Prostate gland (tissue), 2 donors: Measurements from ENCODE around the gene LETMD1. TPM values are rescaled to one million over a fixed set of nuclear protein-coding genes. Genes with fewer than 3 reads are reported as not detected.
A peak's percentile ranks its signal among the peaks of the same experiment; 100 is the strongest.

Experiments used
- DNase-seq: peaks from one replicate; pipeline ENCODE4 v3.0.0-alpha.2; 2019; ENCODE audit warnings: low spot score
- H3K27ac ChIP-seq, 2 donors: fragments of 200-600 bp; sonication (generic); 2 replicates each; pipeline ENCODE4 v1.5.1; 2017 to 2019
- H3K27me3 ChIP-seq: fragments of 200-600 bp; sonication (generic); replicated peaks from 2 replicates; pipeline ENCODE4 v1.5.1; 2019; ENCODE audit not compliant: insufficient read depth
- H3K36me3 ChIP-seq, 2 donors: fragments of 200-600 bp; sonication (generic); 1 replicate in 1 of 2; 2 replicates in 1 of 2; pipeline versions ENCODE4 v1.5.1 to v1.8.1; 2017 to 2019
- H3K4me1 ChIP-seq: fragments of 200-600 bp; sonication (generic); replicated peaks from 2 replicates; pipeline ENCODE4 v1.5.1; 2019
- H3K4me3 ChIP-seq, 2 donors: fragments of 200-600 bp; sonication (generic); 2 replicates each; pipeline ENCODE4 v1.5.1; 2017 to 2019
- H3K9me3 ChIP-seq: fragments of 200-600 bp; sonication (generic); 2 replicates; pipeline ENCODE4 v1.5.1; 2017
- CTCF ChIP-seq, 4 experiments: fragments of 200-600 bp in 2 of 4; fragments of 450-650 bp in 2 of 4; sonication (generic) in 2 of 4; IDR thresholded peaks; 1 replicate in 3 of 4; 2 replicates in 1 of 4; pipeline ENCODE4 v1.5.1; 2016 to 2019; ENCODE audit warnings: antibody characterized with exemption in 4 of 4, mild to moderate bottlenecking in 2 of 4, moderate library complexity in 2 of 4
- POLR2A ChIP-seq: fragments of 450-650 bp; IDR thresholded peaks from one replicate; pipeline ENCODE4 v1.6.1; 2016; ENCODE audit warnings: antibody characterized with exemption, mild to moderate bottlenecking
- POLR2AphosphoS5 ChIP-seq: sonication (generic); formaldehyde crosslinking; IDR thresholded peaks from one replicate; pipeline ENCODE4 v1.6.1; 2017; ENCODE audit warnings: antibody characterized with exemption
- WGBS: methylation state at CpG from one replicate; pipeline ENCODE4 v1.1.5; 2018; 5-methylcytosine and 5-hydroxymethylcytosine counted together
- intact Hi-C: fragments of 100-400 bp; cut with DNase I; formaldehyde crosslinking; loops from one replicate; pipeline ENCODE4 v1.14.2; 2022
- total RNA-seq, 2 donors: library from RNA; depleted of rRNA; stranded (reverse); fragments of >200 nt; gene quantifications; one replicate each; pipeline ENCODE4 v1.1.0, GENCODE V29; 2016

The LETMD1 gene
- 10 to 100 TPM; 63.3 to 63.6 TPM for total RNA-seq

GRCh38 chr12:51047655-51048540, at the start of gene LETMD1:
LETMD1 (plus strand) TSS chr12:51048327; CDS start chr12:51048357, 30 bp downstream.
- TF ChIP-seq CTCF (IDR thresholded peaks at IDR 0.05), result peak; percentile 69 to 90 (median 90)
- TF ChIP-seq POLR2AphosphoS5, result peak; percentile 97
- peak; percentile 55 for TF ChIP-seq POLR2A
- peak; percentile 96 for DNase-seq
- H3K9me3 ChIP-seq, result no peaks in the 10 kb centered on the region
- H3K36me3 ChIP-seq, result no peaks in the 10 kb centered on the region
- 4% methylated on average over 50 of the region's 51 CpGs for WGBS
- H3K27ac ChIP-seq, result peak within 1 kb of the TSS; percentile 85 to 89
- peaks cover 7% of the 10 kb centered on the region for H3K4me1 ChIP-seq
- H3K27me3 ChIP-seq, result no peaks in the 10 kb centered on the region
- intact Hi-C loops, result loop anchor here (5.0 to 10.0 kb wide), 2 partner anchors 34 to 167 kb away; partner anchors contain the start of genes CSRNP2 and POU6F1
- H3K4me3 ChIP-seq, result peak within 1 kb of the TSS; percentile 66 to 76

GRCh38 chr12:50999093-50999492, 49.0 kb upstream of the LETMD1 start:
- no peak for TF ChIP-seq CTCF (IDR thresholded peaks at IDR 0.05)
- TF ChIP-seq POLR2A, result no peak
- TF ChIP-seq POLR2AphosphoS5, result no peak
- Histone ChIP-seq H3K4me1 (no peaks in the 10 kb centered on the region), H3K27ac (no peak overlapping the region), H3K9me3 (no peaks in the 10 kb centered on the region), H3K27me3 (no peaks in the 10 kb centered on the region), H3K36me3 (no peaks in the 10 kb centered on the region), H3K4me3 (no peak overlapping the region)
- intact Hi-C loops, result no loop called here
- DNase-seq, result no peak
- WGBS, result 81% methylated on average over 4 of the region's 4 CpGs

GRCh38 chr12:51000245-51000644, 47.9 kb upstream of the LETMD1 start:
- Histone ChIP-seq H3K9me3 (no peaks in the 10 kb centered on the region), H3K27me3 (no peaks in the 10 kb centered on the region), H3K27ac (no peak overlapping the region), H3K4me1 (peaks cover 2% of the 10 kb centered on the region), H3K36me3 (no peaks in the 10 kb centered on the region), H3K4me3 (no peak overlapping the region)
- WGBS, result 55% methylated on average over 7 of the region's 7 CpGs
- intact Hi-C loops, result no loop called here
- TF ChIP-seq POLR2A, result no peak
- TF ChIP-seq POLR2AphosphoS5, result no peak
- TF ChIP-seq CTCF (IDR thresholded peaks at IDR 0.05), result no peak
- DNase-seq, result no peak

- 92% methylated on average over 1 of the region's 1 CpG for WGBS
- Histone ChIP-seq H3K4me1 (peaks cover 5% of the 10 kb centered on the region), H3K4me3 (no peak overlapping the region), H3K9me3 (no peaks in the 10 kb centered on the region), H3K27me3 (no peaks in the 10 kb centered on the region), H3K27ac (no peak overlapping the region), H3K36me3 (no peaks in the 10 kb centered on the region)
- intact Hi-C loops, result no loop called here
- TF ChIP-seq POLR2AphosphoS5, result no peak
- no peak for TF ChIP-seq POLR2A
- no peak for TF ChIP-seq CTCF (IDR thresholded peaks at IDR 0.05)
- no peak for DNase-seq
Observed at GRCh38 chr12:51001799-51002198, 46.3 kb upstream of the LETMD1 start.

- Histone ChIP-seq H3K27ac (no peak overlapping the region), H3K4me1 (peaks cover 5% of the 10 kb centered on the region), H3K9me3 (no peaks in the 10 kb centered on the region), H3K4me3 (no peak overlapping the region), H3K36me3 (no peaks in the 10 kb centered on the region), H3K27me3 (no peaks in the 10 kb centered on the region)
- 70% methylated on average over 6 of the region's 6 CpGs for WGBS
- DNase-seq, result no peak
- TF ChIP-seq POLR2AphosphoS5, result no peak
- no peak for TF ChIP-seq POLR2A
- TF ChIP-seq CTCF (IDR thresholded peaks at IDR 0.05), result no peak
- intact Hi-C loops, result no loop called here
Observed at GRCh38 chr12:51004504-51004903, 43.6 kb upstream of the LETMD1 start.
